GM18870 (cell line): ENCODE results near the gene MICA.
"Not testable (repeated sequence)": the region's sequence is repeated elsewhere in the genome, so short reads cannot be mapped to it uniquely, and the experiment has no call there.

Experiments used
- ATAC-seq: cut with Tn5 transposase; IDR thresholded peaks from one replicate; pipeline ENCODE4 v1.9.1; 2021; ENCODE audit warnings: moderate library complexity; ENCODE audit not compliant: unreplicated experiment

Gene MICA

DNA sequence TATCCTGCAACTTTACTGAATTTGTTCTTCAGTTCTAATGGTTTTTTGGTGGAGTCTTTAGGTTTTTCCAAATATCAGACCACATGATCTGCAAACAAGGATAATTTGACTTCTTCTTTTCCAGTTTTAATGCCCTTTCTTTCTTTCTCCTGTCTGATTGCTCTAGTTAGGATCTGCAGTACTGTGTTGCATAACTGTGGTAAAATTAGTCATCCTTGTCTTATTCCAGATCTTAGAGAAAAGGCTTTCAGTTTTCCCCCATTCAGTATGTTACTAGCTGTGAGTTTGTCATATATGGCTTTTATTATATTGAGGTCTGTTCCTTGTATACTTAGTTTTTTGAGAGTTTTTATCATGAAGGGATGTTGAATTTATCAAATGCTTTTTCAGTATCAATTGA, 4.3 kb downstream of the MICA start:
- ATAC-seq = no peak

DNA sequence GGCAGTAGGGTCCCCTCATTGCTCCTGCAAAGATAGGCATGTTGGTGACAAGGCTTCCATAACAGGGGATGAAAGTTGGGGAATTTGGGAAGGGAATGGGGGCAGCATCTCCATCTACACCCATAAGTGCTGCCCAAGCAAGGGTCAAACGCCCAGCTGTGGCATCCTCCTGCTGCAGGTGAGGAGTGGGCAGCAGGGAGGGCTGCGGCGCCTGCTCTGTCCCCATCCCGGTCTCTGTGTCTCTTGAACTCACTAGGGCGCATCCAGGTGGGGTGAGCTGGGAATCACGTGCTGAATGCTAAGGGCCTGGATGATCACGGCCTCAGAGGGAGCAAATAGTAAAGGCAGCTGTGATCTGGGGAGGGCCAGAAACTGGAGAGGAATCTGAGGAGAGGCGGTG, 9.1 kb downstream of the MICA start:
- ATAC-seq = no peak

DNA sequence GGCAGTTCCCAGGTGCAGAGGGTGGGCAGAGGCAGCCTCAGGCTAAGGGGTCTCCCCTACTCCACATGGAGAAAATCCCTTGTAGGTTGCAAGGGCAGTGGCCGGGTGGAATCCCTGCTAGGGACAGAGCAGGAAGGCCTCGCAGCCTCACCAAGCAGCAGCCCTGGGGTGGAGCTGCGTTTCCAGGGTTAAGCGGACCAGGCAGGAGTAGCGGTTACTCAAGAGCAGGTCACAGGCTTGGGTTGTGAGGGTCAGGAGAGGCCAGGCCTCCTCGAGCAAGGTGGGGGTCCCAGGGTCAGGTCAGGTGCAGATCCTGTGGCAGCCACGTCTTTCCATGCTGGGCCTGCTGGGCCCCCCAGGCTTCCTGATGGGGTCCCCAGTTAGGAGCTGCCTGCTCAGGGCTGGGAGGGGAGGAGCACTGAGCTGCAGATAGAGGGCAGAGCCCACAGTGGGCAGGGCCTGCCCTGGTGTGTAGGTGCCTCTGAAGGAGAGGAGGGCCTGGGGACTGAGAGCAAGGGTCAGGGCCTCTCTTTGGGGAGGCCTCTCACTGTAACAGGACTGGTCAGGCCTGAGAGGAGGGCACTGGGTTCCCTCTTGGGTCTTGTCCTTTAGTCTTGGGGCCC, 10.9 kb downstream of the MICA start:
- ATAC-seq = not testable (repeated sequence)

DNA sequence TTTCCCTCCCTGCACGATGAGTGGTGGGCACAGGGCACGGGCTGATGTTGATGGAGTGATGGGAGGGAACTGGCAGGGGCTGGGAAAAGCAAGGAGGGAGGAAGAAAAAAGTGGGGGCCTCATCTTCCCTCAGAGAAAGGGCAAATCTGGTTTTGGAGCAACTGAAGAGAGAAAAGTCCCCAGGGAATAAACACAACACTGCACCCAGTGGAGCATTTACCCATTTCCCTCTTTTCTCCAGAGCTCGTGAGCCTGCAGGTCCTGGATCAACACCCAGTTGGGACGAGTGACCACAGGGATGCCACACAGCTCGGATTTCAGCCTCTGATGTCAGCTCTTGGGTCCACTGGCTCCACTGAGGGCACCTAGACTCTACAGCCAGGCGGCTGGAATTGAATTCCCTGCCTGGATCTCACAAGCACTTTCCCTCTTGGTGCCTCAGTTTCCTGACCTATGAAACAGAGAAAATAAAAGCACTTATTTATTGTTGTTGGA, 11.4 kb downstream of the MICA start:
- ATAC-seq = no peak

DNA sequence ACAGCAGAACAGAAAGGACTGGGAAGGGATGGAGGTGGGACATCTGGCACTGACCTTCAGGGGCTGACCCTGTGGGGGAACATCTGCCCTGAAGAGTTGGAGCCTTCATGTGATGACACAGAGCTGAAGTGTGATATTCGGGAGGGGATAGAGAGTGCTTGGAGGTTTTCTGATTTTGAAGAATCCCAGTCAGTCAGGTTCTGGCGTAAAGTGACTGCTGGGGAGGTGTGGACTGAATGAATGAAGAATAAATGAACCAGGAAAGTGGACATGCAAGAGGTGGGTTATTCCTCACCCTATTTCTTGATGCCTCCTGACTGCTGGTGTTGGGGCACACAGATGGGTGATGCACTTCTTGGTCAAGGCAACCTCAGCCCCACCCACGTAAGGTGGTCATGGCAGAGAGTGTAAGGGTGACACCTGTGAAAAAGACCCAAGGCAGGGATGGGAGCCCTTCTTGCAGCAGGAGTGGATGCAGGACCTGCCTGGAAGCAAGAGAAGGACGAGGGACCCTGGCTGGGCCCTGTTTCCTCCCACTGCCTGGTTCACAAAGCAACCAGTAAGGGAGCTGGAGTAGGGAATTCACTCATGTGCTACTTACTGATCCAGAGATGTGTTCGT, 13.1 kb downstream of the MICA start:
- no peak for ATAC-seq

DNA sequence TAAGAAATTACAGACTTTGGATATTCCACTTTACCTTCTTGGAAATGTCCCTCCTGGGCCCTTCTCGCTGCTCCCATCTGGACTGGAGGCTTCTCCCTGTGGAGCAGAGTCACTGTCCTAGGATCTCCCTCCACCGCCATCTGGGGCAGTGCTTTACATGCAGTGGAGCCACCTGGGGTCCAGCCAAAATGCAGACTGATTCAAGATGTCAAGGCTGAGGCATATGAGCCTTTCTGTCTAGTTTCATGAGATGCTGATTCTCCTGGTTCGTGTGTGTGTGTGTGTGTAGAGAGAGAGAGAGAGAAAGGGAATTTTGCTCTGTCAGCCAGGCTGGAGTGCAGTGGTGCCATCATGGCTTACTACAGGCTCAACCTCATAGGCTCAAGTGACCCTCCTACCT, 14.9 kb downstream of the MICA start:
- no peak for ATAC-seq

DNA sequence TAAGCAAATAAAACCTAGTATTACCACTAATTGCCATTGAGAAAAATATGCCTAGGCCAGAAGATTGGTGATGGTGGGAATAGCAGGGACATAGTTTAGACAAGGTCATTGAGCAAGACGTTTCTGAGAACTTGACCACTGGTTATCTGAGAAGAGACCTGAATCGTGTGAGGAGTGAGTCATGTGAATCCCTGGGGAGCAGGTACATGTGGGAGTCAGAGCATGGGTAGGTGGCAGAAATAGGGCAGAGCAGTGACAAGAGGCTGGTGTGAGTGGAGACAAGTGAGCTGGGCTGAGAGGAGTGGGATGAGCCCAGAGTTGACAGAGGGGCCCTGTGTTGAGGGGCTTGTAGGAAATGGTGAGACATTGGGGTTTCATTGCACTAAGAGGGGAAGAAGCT, 16.4 kb downstream of the MICA start:
- ATAC-seq = no peak

DNA sequence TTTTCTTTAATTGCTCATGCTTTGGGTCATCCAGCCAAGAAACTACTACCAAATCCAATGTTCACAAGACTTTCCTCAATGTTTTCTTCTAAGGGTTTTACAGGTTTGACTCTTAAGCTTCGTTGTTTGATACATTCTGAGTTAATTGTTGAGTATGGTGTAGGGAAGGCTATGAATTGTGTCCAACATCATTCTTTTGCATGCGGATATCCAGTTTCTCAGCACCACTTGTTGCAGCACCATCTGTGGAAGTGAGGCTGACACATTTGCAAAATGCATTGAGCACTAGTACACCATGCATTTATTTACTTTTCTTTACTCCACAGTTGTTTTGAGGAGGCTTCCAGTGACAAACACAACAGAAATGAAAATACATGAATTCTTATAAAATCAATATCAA, 17.2 kb downstream of the MICA start:
- no peak for ATAC-seq

DNA sequence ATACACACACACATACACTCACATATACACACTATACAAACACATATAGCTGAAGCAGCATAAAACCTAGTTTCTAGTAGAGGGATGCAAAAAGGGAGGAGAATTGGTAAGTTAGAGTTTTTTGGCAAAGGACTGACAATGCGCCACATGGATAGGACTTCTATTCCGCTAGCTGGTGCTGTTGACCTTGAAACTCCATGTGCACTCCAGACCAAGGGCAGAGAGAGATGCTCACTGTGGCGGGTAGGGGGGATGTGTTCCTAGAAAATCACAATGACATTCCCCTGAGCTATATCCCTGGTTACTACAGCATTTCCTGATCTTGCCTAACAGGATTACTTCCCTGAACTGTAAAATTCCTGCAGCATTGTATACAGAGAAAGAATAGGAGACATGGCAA, 19.2 kb downstream of the MICA start:
- ATAC-seq = no peak

DNA sequence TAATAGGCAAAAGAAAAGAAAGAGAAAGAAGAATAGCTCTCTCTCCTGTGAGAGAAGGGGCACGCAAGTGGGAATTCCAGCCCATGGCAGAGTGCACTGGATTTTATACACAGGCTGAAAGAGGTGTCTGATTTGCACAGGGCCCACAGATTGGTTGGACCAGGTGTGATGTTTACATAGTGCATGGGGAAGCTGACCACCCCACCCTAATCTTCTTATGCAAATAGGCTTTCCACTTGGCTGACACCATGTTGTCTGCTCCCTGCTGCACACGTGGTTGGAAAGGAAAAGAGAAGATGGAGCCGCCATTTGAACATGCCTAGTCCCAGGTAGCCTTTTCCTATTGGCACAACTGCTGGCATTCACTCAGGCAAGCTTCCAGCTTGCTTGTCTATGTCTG, 20.2 kb downstream of the MICA start:
- no peak for ATAC-seq

DNA sequence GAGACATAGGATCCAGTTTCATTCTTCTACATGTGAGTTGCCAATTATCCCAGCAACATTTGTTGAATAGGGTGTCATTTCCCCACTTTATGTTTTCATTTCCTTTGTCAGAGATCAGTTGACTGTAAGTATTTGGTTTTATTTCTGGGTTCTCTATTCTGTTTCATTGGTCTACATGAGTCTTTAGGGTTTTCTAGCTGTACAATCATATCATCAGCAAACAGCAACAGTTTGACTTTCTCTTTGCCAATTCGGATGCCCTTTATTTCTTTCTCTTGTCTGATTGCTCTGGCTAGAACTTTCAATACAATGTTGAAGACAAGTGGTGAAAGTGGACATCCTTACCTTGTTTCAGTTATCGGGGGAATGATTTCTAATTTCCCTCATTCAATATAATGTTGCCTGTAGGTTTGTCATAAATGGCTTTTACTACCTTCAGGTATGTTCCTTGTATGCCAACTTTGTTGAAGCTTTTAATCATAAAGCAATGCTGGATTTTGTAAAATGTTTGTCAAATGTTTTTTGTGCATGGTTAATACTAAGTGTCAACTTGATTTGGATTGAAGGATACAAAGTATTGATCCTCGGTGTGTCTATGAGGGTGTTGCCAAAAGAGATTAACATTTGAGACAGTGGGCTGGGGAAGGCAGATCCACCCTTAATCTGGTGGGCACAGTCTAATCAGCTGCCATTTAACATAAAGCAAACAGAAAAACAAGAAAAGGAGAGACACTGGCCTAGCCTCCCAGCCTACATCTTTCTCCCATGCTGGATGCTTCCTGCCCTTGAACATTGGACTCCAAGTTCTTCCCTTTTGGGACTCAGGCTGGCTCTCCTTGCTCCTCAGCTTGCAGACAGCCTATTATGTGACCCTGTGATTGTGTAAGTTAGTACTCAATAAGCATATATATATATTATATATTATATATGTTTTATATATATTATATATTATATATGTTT, 23.3 kb downstream of the MICA start:
- no peak for ATAC-seq

DNA sequence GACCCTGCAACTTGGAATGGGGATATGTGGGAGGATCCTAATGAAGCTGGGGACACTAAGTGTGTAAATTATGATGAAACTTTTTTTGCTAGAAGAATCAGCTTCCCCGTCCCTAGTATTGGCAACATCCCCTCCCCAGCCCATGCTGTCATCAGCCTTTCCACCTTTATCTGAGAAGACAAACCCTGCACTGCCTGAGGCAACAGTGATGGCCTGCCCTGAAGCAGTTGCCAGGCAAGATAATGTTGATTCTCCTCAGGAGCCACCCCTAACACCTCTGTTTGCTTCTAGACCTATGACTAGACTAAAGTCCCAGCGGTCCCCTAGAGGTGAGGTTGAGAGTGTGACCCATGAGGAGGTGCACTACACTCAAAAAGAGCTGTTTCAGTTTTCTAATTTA, 27.1 kb downstream of the MICA start:
- no peak for ATAC-seq

DNA sequence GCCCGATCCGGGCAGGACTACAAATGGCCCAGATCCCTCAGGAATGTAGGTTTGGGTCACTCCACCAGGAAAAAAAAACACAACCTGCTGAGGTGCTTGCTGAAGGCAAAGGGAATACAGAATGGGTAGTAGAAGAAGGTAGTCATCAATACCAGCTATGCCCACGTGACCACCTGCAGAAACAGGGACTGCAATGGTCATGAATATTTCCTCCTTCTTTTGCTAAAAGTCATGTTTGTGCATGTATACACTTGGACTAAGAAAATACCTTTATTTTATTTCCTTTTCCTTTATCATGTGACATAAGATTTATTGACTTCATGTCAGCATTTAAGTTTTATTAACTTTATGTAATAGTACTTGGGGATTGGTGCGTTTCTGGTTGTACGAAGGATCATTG, 31.7 kb downstream of the MICA start:
- ATAC-seq = not testable (repeated sequence)

DNA sequence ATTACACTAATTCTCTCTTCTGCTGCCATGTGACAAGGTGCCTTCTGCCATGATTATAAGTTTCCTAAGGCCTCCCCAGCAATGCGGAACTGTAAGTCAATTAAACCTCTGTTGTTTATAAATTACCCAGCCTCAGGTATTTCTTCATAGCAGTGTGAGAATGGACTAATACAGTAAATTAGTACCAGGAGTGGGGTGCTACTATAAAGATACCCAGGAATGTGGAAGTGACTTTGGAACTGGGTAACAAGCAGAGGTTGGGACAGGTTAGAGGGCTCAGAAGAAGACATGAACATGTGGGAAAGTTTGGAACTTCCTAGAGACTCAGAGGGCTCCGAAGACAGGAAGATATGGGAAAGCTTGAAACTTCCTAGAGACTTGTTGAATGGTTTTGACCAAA, 34.8 kb downstream of the MICA start:
- ATAC-seq = no peak

DNA sequence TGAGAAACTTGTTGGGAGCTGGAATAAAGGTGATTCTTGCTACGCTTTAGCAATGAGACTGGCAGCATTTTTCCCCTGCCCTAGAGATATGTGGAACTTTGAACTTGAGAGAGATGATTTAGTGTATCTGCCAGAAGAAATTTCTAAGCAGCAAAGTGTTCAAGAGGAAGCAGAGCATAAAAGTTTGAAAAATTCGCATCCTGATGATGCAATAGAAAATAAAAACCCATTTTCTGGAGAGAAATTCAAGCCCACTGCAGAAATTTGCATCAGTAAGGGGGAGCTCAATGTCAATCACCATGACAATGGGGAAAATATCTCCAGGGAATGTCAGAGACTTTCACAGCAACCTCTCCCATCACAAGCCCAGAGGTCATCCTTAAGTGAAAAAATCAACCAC, 35.3 kb downstream of the MICA start:
- no peak for ATAC-seq

DNA sequence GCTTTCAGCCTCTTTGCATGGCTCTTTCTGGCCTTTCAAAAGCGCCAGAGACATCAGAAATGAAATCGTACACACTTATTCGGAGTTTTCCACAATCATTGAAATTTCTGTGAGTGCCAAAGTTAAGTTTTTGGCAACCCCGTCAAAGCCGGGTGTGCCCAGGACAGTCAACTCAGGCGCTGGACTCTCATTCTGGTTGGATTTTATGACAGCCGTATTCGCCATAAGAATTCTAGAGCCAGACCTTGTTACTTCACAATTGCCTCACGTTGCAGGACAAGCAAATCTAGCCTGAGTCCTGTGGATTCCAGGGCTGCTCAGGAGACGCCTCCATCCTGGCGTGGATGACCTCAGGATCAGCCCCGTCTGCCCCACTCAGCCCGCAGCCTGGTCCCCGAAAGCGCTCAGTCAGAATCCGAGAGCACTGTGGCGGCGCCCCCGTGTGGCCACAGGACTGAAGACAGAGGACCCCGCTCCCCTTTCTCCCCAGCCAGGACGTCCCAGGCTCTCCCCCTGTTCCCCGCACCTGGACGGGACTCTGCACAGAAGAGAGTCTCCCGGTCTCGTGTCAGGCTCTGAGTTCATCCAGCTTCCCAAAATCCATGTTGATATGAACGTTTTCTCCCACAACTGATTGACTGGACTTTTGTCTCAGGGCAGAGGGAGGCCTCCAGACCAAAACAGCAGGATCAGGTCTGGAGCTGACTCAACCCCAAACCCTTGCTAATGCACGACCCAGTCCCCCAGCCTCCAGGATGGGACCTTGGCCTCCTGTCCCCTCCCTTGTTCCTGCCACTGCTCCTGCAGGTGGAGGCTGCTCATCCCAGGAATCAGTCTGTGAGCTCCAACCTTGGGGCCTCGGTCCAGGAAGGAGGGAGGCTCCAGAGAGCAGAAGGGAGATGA, 38.2 kb downstream of the MICA start:
- ATAC-seq = no peak

DNA sequence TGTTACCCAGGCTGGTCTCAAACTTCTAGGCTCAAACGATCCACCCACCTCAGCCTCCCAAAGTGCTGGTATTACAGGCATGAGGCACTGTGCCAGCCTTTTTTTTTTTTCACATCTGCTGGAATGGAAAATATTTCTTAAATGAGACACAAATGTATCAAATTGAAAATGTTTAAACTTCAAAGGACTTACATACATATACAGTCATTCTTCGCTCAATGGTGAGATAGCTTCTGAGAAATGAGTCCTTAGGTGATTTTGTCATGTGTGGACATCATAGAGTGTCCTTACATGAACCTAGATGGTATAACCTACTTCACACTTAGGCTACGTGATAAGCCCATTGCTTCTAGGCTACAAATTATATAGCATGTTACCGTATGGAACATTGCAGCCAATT, 43.1 kb downstream of the MICA start:
- ATAC-seq = no peak

DNA sequence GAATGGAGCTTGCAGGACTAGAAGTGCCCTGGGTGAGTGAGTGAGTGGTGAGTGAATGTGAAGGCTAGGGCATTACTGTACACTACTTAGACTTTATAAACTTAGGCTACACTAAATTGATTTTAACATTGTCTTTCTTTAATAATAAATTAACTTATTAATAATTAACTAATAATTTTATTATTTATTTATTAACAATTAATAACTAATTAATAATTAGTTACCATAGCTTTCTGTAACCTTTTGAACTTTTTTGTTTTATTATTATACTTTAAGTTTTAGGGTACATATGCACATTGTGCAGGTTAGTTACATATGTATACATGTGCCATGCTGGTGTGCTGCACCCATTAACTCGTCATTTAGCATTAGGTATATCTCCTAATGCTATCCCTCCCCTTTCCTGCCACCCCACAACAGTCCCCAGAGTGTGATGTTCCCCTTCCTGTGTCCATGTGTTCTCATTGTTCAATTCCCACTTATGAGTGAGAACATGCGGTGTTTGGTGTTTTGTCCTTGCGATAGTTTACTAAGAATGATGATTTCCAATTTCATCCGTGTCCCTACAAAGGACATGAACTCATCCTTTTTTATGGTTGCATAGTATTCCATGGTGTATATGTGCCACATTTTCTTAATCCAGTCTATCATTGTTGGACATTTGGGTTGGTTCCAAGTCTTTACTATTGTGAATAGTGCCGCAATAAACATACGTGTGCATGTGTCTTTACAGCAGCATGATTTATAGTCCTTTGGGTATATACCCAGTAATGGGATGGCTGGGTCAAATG, 43.8 kb downstream of the MICA start:
- ATAC-seq = not testable (repeated sequence)

DNA sequence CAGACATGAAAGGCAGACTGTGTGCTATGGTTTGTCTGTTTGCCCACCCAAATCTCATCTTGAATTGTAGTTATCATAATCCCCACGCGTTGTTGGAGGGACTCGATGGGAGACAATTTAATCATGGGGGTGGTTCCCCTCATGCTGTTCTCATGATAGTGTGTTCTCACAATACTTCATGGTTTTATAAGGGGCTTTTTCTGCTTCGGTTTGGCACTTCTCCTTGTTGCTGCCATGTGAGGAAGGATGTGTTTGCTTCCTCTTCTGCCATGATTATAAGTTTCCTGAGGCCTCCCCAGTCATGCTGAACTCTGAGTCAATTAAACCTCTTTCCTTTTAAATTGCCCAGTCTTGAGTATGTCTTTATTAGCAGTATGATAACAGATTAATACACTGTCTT, 47.4 kb downstream of the MICA start:
- ATAC-seq = no peak

DNA sequence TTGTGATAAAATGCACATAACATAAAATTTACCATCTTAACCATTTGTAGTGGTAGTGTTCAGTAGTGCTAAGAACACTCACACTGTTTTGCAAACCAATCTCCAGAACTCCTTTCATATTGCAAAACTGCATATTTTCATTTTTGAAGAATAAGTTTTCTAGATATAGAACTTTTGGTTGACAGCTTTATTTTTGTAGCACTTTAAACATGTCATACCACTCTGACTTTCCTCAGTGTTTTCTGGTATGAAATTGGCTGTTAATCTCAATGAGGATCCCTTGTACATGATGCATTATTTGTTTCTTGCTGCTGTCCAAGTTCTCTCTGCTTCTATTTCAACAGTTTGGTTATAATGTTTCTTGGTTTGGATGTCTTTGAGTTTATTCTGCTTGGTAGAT, 49.5 kb downstream of the MICA start:
- no peak for ATAC-seq
